Neural cell (in vitro differentiated cells): ENCODE results near the gene SCAMP5. TPM values are rescaled to one million over a fixed set of nuclear protein-coding genes. Genes with fewer than 3 reads are reported as not detected.

Experiments
- H2AFZ ChIP-seq: fragments of 200-600, 300-800 bp; sonication (generic), shearing (Covaris generic); 2 replicates; pipeline ENCODE4 v1.6.0; 2014; ENCODE audit warnings: low read depth, mild to moderate bottlenecking, antibody characterized with exemption, low read length, moderate library complexity
- H3F3A ChIP-seq: fragments of 200-600 bp; shearing (Covaris generic); 2 replicates; pipeline ENCODE4 v1.6.1; 2016; ENCODE audit warnings: mild to moderate bottlenecking, moderate library complexity, mixed read lengths, antibody characterized with exemption, low read length; ENCODE audit not compliant: insufficient read depth, poor library complexity, severe bottlenecking
- H3K27ac ChIP-seq: fragments of 200-600, 300-800 bp; sonication (generic), shearing (Covaris generic); 2 replicates; pipeline ENCODE4 v1.5.1; 2014; ENCODE audit warnings: mild to moderate bottlenecking, low read length, moderate library complexity
- H3K27me3 ChIP-seq: fragments of 300-800, 200-600 bp; sonication (generic), shearing (Covaris generic); 2 replicates; pipeline ENCODE4 v1.6.0; 2014; ENCODE audit warnings: mild to moderate bottlenecking, low read depth, low read length, moderate library complexity; ENCODE audit not compliant: insufficient read depth
- H3K36me3 ChIP-seq: fragments of 300-800, 200-600 bp; sonication (generic), shearing (Covaris generic); 2 replicates; pipeline ENCODE4 v1.5.1; 2014; ENCODE audit warnings: mild to moderate bottlenecking, antibody characterized with exemption, low read length, moderate library complexity; ENCODE audit not compliant: insufficient read depth
- H3K4me2 ChIP-seq: fragments of 300-800, 200-600 bp; sonication (generic), shearing (Covaris generic); 2 replicates; pipeline ENCODE4 v1.6.0; 2014; ENCODE audit warnings: mild to moderate bottlenecking, low read length
- H3K4me3 ChIP-seq: fragments of 300-800, 200-600 bp; sonication (generic), shearing (Covaris generic); 2 replicates; pipeline ENCODE4 v1.5.1; 2014; ENCODE audit warnings: mild to moderate bottlenecking, low read length, moderate library complexity
- H3K79me2 ChIP-seq: fragments of 200-600 bp; shearing (Covaris generic); replicated peaks from 2 replicates; pipeline ENCODE4 v1.6.0; 2014; ENCODE audit warnings: mild to moderate bottlenecking, low read length, moderate library complexity; ENCODE audit not compliant: insufficient read depth
- H3K9ac ChIP-seq: fragments of 300-800, 200-600 bp; sonication (generic), shearing (Covaris generic); 2 replicates; pipeline ENCODE4 v1.6.1; 2016; ENCODE audit warnings: mild to moderate bottlenecking, low read length, mixed read lengths
- H3K9me2 ChIP-seq: fragments of 200-600 bp; shearing (Covaris generic); 2 replicates; pipeline ENCODE4 v1.6.1; 2016; ENCODE audit warnings: mild to moderate bottlenecking, low read length, mixed read lengths; ENCODE audit not compliant: insufficient read depth
- H3K9me3 ChIP-seq: fragments of 200-600, 300-800 bp; sonication (generic), shearing (Covaris generic); 2 replicates; pipeline ENCODE4 v1.6.1; 2016; ENCODE audit warnings: mild to moderate bottlenecking, mixed run types, low read length, moderate library complexity, mixed read lengths
- H4K20me1 ChIP-seq: fragments of 200-600 bp; shearing (Covaris generic); 2 replicates; pipeline ENCODE4 v1.6.1; 2016; ENCODE audit warnings: mild to moderate bottlenecking, mixed run types; ENCODE audit not compliant: insufficient read depth
- EP300 ChIP-seq: fragments of 450-650 bp; conservative IDR thresholded peaks from 2 replicates; pipeline ENCODE4 v1.6.1; 2014; ENCODE audit warnings: antibody characterized with exemption, mild to moderate bottlenecking, moderate library complexity; ENCODE audit not compliant: poor library complexity, severe bottlenecking
- EZH2 ChIP-seq: fragments of 200-600, 300-800 bp; shearing (Covaris generic), sonication (generic); IDR thresholded peaks from 2 replicates; pipeline ENCODE4 v1.6.1; 2014; ENCODE audit warnings: antibody characterized with exemption, low read length, borderline replicate concordance, mild to moderate bottlenecking; ENCODE audit not compliant: insufficient read depth, poor library complexity, severe bottlenecking
- MXI1 ChIP-seq: fragments of 450-650 bp; conservative IDR thresholded peaks from 2 replicates; pipeline ENCODE4 v1.6.1; 2014; ENCODE audit warnings: antibody characterized with exemption, mild to moderate bottlenecking; ENCODE audit not compliant: poor library complexity, severe bottlenecking
- POLR2AphosphoS5 ChIP-seq: IDR thresholded peaks from 2 replicates; pipeline ENCODE4 v1.6.1; 2012
- RAD21 ChIP-seq: fragments of 450-650 bp; conservative IDR thresholded peaks from 2 replicates; pipeline ENCODE4 v1.6.1; 2014; ENCODE audit warnings: antibody characterized with exemption, mild to moderate bottlenecking, moderate library complexity
- SMC3 ChIP-seq: fragments of 450-650 bp; conservative IDR thresholded peaks from 2 replicates; pipeline ENCODE4 v1.6.1; 2014; ENCODE audit warnings: antibody characterized with exemption, mild to moderate bottlenecking, moderate library complexity; ENCODE audit not compliant: poor library complexity
- TAF1 ChIP-seq: IDR thresholded peaks from 2 replicates; pipeline ENCODE4 v1.6.1; 2012; ENCODE audit warnings: low read depth
- polyA plus RNA-seq: library from polyadenylated mRNA; depleted of rRNA; stranded (reverse); fragments of >200 nt; gene quantifications from 2 replicates; pipeline ENCODE4 v1.2.3, GENCODE V29; 2014
- TF ChIP-seq, protein P1 (sequence below): fragments of 450-650 bp; IDR thresholded peaks from 2 replicates; pipeline ENCODE4 v1.5.1; 2014; ENCODE audit warnings: antibody characterized with exemption, mild to moderate bottlenecking, moderate library complexity; ENCODE audit not compliant: poor library complexity, severe bottlenecking
- TF ChIP-seq, protein P2 (sequence below): IDR thresholded peaks from 2 replicates; pipeline ENCODE4 v1.6.1; 2012; ENCODE audit warnings: borderline replicate concordance

SCAMP5 gene
- polyA plus RNA-seq, 1 donor from 2014 or later, result 92.5 TPM

DNA sequence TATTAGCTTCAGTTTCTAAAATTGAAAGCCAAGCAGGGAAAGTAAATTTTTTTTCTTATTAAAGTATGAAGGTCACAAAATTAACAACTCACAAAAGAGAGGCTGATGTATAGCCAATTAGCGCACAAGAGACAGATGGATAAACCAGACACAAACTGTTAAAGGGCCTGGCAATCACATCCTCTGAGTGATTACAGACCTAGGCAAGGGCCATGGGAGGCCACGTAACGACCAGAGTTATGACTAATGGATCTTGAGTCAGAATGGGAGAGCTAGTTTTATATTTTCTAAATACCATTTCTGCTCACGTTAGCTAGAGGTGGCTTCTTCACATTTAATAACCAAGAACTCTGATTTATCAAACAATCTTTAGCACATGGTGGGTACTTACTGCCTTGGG lies 17.8 kb upstream of the SCAMP5 start:
- Histone ChIP-seq H3K27me3 (no peaks in the 10 kb centered on the region), H3F3A (no peaks in the 10 kb centered on the region), H3K36me3 (no peaks in the 10 kb centered on the region), H4K20me1 (no peaks in the 10 kb centered on the region), H3K4me3 (no peak overlapping the region), H3K9ac (no peak overlapping the region), H3K79me2 (no peaks in the 10 kb centered on the region), H3K9me3 (no peaks in the 10 kb centered on the region), H3K9me2 (no peaks in the 10 kb centered on the region), H2AFZ (no peak overlapping the region), H3K27ac (no peak overlapping the region), H3K4me2 (no peak overlapping the region)
- TF ChIP-seq POLR2AphosphoS5, result no peak

GRCh38 chr15:74978077-74978476 lies 17.3 kb upstream of the SCAMP5 start:
- Histone ChIP-seq H3K4me3 (no peak overlapping the region), H4K20me1 (no peaks in the 10 kb centered on the region), H3K79me2 (no peaks in the 10 kb centered on the region), H3K36me3 (no peaks in the 10 kb centered on the region), H3K9me2 (no peaks in the 10 kb centered on the region), H3F3A (no peaks in the 10 kb centered on the region), H3K9ac (no peak overlapping the region), H3K9me3 (no peaks in the 10 kb centered on the region), H2AFZ (no peak overlapping the region), H3K27me3 (no peaks in the 10 kb centered on the region), H3K4me2 (no peak overlapping the region), H3K27ac (no peak overlapping the region)
- no peak for TF ChIP-seq POLR2AphosphoS5
- TF ChIP-seq, protein P1, sequence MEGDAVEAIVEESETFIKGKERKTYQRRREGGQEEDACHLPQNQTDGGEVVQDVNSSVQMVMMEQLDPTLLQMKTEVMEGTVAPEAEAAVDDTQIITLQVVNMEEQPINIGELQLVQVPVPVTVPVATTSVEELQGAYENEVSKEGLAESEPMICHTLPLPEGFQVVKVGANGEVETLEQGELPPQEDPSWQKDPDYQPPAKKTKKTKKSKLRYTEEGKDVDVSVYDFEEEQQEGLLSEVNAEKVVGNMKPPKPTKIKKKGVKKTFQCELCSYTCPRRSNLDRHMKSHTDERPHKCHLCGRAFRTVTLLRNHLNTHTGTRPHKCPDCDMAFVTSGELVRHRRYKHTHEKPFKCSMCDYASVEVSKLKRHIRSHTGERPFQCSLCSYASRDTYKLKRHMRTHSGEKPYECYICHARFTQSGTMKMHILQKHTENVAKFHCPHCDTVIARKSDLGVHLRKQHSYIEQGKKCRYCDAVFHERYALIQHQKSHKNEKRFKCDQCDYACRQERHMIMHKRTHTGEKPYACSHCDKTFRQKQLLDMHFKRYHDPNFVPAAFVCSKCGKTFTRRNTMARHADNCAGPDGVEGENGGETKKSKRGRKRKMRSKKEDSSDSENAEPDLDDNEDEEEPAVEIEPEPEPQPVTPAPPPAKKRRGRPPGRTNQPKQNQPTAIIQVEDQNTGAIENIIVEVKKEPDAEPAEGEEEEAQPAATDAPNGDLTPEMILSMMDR, result no peak
- no peak for TF ChIP-seq EP300
- TF ChIP-seq SMC3, result no peak
- TF ChIP-seq RAD21, result no peak
- TF ChIP-seq, protein P2, sequence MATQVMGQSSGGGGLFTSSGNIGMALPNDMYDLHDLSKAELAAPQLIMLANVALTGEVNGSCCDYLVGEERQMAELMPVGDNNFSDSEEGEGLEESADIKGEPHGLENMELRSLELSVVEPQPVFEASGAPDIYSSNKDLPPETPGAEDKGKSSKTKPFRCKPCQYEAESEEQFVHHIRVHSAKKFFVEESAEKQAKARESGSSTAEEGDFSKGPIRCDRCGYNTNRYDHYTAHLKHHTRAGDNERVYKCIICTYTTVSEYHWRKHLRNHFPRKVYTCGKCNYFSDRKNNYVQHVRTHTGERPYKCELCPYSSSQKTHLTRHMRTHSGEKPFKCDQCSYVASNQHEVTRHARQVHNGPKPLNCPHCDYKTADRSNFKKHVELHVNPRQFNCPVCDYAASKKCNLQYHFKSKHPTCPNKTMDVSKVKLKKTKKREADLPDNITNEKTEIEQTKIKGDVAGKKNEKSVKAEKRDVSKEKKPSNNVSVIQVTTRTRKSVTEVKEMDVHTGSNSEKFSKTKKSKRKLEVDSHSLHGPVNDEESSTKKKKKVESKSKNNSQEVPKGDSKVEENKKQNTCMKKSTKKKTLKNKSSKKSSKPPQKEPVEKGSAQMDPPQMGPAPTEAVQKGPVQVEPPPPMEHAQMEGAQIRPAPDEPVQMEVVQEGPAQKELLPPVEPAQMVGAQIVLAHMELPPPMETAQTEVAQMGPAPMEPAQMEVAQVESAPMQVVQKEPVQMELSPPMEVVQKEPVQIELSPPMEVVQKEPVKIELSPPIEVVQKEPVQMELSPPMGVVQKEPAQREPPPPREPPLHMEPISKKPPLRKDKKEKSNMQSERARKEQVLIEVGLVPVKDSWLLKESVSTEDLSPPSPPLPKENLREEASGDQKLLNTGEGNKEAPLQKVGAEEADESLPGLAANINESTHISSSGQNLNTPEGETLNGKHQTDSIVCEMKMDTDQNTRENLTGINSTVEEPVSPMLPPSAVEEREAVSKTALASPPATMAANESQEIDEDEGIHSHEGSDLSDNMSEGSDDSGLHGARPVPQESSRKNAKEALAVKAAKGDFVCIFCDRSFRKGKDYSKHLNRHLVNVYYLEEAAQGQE, result no peak
- no peak for TF ChIP-seq TAF1
- no peak for TF ChIP-seq MXI1
- no peak for TF ChIP-seq EZH2

DNA sequence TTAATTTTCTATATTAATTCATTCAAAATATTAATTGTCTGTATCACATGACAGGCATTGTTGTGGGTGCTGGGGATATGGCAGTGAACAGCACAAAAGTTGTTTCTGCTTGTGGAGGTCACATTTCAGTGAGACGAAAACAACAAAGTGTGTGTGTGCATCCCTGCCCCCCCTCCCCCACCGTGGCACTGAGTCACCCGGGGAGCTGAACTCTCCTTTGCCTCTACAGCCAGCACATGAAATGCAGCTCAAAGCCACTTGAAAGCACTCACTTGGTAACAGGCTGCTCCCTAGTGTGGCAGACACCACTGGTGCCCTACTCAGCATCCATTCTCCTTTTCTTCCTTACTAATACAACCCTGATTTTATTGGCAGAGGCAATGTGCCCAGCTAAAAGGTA lies 16.9 kb upstream of the SCAMP5 start:
- Histone ChIP-seq H3K9me2 (no peaks in the 10 kb centered on the region), H2AFZ (no peak overlapping the region), H3K4me2 (no peak overlapping the region), H3K27me3 (no peaks in the 10 kb centered on the region), H3F3A (no peaks in the 10 kb centered on the region), H4K20me1 (no peaks in the 10 kb centered on the region), H3K9ac (no peak overlapping the region), H3K9me3 (no peaks in the 10 kb centered on the region), H3K36me3 (no peaks in the 10 kb centered on the region), H3K27ac (no peak overlapping the region), H3K4me3 (no peak overlapping the region), H3K79me2 (no peaks in the 10 kb centered on the region)
- TF ChIP-seq, protein P2, result no peak
- TF ChIP-seq, protein P1, result no peak
- TF ChIP-seq SMC3 (no peak), TAF1 (no peak), MXI1 (no peak), EZH2 (no peak), EP300 (no peak), RAD21 (no peak), POLR2AphosphoS5 (no peak)
